T-helper 22 cell (primary cell): ENCODE data around the gene LIG3.
A peak's percentile ranks its signal among the peaks of the same experiment; 100 is the strongest.
"Not testable (repeated sequence)": the region's sequence is repeated elsewhere in the genome, so short reads cannot be mapped to it uniquely, and the experiment has no call there.

Experiments
- DNase-seq: peaks from one replicate; pipeline ENCODE4 v3.0.0-alpha.2; 2020; ENCODE audit warnings: low read depth

Gene LIG3

DNA sequence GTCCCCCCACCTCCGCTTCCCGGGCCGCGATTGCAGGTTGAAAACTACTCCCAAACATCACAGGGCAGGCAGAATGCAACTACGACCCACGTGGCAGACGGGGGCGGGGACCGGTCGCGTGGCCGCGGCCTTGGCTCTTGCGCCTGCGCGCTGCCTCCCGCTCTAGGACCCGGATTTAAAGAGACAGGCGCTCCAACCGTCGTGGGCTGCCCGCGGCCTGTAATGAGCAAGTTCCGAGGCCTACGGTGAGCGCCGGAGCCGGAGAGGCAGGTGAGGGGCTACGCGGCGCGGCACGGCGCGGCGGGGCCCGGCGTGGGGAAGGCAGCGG is at the start of gene LIG3:
LIG3 (plus strand) TSS at position 160 of the 328 bp plus-strand sequence. CDS start 2,494 bp downstream, outside the sequence.
- DNase-seq = peak; percentile 86

DNA sequence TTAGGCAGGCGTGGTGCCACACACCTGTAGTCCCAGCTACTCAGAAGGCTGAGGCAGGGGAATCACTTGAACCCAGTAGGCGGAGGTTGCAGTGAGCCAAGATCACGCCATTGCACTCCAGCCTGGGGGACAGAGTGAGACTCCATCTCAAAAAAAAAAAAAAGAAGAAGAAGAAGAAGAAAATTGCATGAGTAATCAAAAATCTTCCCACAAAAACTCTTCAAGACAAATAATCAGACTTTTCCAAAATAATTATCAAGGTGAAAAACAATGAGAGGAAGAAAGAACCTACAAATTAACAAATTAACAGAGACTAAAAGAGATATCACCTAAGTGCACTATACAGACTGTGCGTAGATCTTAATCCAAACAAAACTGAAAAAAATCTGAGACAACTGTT is 29.5 kb upstream of the LIG3 start:
- DNase-seq = not testable (repeated sequence)

DNA sequence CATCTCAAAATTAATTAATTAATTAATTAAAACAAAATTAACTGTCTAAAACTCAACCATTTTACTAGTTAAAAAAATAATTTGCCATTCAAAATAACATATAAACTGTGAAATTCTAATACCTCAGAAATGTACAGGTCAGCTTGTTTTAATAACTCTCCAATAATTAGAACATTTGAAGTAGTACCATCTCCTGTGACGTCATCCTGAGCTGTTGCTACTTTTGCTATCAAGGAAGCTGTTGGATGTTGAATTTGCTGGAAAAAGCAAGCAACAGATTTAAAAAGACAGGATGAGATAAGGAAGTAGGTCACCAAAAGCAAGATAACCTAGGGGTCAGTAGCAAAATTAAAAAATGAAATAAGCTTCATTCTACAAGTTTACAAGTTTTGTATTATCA is 21.9 kb upstream of the LIG3 start:
- no peak for DNase-seq

DNA sequence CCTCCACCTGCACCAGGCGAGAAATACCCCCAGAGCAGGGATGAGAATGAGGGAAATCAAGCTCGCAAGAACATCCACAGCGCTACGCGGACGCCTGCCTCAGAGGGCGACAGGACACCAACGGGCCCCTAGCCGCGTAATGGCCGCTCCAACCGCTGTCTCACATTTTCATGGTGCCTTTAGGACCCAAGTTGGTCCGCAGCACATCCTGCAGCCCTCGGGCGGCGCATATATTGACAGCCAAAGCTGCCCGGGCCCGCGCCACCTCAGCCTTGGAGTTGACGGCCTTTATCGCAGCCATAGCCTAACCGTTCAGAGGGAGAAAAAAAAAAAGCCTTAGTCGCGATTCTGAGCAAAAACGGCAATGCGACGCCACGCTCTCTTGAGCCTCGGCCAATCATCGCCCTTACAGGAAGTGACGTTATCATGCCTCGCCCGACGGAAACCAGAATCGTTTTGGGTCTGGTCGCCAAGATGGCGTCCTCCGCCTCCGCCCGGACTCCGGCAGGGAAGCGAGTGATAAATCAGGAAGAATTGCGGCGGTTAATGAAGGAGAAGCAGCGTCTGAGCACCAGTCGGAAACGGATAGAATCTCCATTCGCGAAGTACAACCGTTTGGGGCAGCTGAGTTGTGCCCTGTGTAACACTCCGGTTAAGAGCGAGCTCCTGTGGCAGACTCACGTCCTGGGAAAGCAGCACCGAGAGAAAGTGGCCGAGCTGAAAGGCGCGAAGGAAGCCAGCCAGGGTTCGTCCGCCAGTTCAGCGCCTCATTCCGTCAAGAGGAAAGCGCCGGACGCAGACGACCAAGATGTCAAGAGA is 19.0 kb upstream of the LIG3 start, which contains the start of the genes CCT6B and ZNF830:
CCT6B (minus strand) TSS at position 368 of the 819 bp plus-strand sequence; CDS start at position 301, 67 bp downstream.
ZNF830 (plus strand) TSS at position 448 of the 819 bp plus-strand sequence; CDS start at position 475, 27 bp downstream.
- peak; percentile 84 for DNase-seq

DNA sequence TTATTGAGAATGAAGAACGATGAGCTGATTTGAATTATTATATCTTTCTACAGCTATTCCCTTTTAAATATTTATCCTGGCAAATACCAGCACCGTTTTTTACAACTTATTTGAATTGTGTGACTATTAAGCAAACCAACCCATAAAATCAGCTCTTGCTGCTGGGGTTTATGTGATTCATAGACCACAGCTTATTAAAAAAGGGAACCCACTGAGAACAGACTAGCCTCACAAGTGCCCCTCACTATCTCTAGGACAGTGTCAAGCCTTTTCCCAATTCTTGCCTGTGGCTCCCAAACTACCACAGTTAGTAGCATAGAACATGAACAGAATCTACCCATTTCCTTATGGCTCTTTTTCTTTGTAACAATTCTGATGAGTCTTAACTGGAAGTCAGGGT is 6.1 kb upstream of the LIG3 start:
- no peak for DNase-seq

DNA sequence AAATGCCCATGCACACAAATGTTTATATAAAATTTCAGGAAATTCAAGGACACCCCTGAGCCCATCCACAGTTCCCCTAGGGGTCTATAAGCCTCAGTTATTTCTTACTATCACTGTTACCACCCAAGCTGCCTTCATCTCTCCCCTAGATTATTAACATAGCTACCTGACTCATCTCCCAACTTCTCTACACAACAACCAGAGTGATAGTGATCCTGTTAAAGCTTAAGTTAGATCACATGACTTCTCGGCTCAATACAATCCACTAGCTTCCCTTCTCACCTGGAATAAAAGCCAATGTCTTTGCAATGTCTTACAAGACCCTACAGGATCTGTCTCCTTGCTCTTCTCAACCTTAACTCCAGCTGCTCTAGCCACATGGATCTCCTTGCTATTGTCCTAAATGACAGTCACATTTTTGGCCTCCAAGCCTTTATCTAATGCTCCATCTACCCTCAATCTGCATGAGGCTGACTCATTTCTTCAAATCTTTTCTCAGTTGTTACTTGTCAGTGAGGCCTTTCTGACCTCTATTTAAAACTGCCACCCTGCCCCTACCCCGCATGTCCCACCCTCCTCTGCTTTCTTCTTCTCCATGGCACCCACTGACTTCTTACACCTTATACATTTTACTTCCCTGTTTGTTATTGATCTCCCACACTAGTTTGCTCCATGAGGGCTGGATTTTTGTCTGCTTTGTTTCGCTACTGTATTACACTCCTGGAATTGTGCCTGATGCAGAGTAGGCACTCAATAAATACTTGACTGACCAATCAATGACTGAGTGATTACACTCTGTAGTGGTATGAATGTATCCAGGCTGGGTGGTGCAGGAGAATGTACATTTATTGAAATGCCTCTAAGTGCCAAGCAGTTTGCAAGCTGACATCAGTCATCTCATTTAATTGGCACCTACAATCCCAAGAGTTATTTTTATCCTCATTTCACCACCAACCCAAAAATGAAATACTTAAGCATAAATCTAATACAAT is 5.2 kb upstream of the LIG3 start:
- DNase-seq = no peak

DNA sequence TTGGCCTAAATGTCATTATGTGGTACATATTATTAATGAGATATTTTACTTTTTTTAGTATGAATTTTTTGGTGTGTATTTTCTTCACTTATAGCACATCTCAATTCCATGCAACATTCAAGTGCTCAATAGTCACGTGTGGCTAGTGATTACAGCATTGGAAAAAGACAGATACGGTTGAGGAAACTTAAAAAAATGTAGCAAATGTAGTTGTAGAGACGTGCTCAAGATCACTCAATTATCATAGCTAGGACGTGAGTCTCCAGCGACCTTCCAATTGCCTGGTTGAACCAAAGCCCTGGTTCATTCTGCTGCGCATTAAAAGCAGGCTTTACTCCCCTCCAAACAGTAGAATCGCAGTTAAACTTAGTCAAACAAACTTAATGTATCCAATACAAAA is 1.2 kb upstream of the LIG3 start:
- DNase-seq = no peak

DNA sequence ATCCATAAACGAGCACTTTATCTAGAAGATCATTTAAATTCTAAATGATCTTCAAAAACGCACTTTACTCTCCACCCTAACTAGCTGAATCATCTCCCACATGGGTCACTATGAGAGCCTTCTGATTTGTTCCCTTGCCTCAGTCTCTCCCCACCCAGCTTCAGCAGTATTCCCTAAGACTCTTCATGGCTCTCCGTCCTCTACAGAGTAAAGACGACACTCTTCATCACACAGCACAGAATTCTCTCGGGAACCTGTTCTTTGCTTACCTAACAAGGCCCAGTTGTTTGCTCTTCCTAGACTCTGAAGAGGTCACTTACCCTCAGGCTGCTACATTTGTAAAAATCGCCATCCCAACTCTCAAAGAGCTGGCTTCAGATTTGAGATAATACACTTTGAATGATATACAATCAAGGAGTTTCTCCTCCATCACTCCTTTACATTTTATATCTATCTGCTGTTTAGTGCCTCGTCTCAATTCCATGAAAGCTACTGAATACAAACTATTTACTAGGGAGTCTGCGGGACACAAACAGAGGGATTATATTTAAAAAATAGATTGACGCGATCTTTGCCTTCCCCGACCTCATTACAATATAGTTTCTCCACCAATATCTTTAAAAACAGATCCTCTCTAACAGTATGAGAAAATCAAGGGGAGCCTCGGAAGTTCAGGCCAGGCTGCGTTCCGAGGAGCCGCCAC is 511 bp upstream of the LIG3 start:
- DNase-seq = no peak

DNA sequence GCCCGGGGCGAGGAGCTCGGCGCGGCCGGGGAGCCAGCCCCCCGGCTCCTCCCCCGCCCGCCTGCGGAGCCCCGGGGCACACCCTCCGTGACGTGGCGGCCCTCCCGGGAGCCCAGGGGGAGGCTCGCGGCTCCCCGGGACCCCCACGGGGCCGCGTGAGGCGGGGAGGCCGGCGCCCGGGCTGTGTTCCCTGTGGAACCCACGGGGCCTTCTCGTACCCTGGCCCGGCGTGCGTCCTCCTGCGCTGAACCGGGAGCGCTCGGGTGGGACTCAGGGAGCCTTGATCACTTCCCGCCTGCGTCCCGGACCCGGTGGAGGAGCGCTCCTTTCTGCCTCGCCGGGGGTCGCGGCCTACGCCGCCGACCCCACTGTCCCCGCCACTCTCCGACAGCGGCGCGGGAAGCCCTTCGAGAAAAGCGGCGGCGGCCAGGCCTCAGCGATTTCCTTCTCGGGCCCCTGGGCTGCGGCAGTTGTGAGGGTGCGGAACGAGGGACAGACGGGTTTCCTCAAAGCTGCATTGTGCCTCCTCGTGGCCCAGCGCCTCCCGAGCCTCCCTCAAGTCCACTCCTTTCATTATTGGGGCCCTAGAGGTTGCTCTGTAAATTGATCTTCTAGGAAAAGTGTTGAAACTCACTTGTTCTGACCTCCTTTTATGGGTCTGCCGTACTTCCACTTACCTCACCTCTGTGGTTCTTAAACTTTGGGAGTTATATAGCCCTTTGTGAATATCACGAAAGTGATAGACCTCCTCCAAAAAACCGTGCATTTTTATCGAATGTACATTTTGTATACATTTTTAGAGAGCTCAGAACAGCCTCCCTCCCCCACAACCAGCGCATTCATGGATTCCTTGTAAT is 597 bp downstream of the LIG3 start:
- DNase-seq = peak; percentile 66

DNA sequence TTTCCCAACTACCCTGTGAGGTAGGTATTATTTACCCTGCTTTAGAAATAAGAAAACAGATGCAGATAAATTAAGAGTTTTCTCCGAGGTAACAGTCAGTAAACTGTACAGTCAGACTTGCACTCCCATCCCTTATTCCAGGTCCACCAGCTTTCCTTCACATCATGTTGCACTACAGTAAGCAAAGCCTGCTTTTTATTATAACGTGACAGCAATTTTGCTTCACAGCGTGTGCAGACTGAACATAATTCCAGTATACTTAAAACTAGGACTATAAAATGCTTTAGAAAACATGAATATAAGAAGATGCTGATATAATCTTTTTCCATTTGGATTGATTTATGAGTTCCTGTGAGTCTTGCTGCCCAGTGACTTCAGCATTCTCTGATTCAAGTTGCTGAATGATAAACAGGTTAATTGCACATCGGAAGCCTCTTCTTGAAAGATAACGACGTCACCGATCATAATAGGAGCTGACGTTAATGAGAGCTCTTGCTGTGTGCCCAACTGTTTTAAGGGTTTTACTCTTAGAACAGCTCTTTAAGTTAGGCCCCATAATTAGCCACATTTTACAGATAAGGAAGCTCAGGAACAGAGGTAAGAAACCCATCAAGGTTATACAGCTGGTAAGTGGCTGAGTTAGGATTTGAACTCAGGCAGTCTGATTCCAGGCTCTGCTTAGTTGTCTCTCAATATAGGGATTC is 1.4 kb downstream of the LIG3 start:
- DNase-seq = no peak

DNA sequence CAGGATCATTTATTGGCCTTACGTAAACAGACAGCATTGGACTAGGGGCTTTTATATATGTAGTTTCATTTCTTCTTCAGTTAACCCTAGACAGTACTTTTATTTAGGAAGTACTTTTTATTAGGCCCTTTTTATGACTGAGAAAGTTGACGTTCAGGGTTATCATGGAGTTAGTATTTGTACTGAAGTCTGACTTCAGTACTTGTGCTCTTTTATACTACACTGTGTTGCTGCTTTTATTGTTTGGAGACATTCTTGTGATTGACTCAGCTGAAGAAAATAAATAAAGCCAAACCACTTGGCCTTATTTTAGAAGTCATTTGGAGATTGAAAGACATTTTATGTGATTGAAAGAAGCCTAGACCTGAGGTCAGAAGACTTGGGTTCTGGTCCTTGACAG is 6.9 kb downstream of the LIG3 start:
- no peak for DNase-seq

DNA sequence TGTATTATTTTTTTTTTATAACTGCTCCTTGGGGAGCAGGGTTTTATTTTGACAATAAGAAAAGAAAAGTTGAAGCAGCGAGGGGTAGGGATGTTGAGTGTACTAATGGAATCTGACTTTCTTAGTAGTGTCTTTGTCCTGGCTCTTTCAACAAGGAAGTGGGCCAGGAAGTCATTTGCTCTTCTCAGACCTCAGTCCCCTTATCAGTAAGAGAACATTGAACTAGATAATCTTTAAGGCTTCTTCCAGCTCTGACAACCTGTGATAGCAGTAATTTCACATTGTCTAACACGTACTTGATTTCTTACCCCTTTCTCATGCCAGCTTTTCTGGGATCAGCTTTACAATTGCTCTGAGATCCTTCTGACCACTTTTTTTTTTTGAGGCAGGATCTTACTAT is 8.3 kb downstream of the LIG3 start:
- no peak for DNase-seq

DNA sequence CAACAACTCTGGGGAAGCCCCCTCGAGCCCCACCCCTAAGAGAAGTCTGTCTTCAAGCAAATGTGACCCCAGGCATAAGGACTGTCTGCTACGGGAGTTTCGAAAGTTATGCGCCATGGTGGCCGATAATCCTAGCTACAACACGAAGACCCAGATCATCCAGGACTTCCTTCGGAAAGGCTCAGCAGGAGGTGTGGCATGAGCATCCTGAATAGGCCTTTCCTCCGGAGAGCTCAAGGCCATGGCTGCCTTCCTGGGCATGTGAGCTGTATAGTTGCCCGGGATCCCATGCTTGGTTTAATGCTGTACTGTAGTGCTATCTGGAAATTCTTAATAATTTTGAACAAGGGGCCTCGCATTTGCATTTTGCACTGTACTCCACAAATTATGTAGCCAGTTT is 9.2 kb downstream of the LIG3 start:
- DNase-seq = no peak

DNA sequence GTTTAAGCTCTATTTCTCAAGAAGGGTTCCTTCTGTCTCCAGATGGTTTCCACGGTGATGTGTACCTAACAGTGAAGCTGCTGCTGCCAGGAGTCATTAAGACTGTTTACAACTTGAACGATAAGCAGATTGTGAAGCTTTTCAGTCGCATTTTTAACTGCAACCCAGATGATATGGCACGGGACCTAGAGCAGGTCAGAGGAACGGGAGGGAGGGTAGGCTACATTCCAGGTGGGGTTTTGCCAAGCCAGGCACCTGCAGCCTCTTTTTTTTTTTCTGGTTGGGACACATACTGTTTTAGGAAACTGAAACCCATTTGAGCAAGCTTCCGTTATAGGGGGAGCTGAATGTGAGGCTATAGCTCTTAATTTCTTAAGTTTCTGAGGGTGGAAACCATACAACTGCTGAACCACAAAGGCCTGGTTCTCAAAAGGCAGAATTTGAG is 10.6 kb downstream of the LIG3 start:
- no peak for DNase-seq

DNA sequence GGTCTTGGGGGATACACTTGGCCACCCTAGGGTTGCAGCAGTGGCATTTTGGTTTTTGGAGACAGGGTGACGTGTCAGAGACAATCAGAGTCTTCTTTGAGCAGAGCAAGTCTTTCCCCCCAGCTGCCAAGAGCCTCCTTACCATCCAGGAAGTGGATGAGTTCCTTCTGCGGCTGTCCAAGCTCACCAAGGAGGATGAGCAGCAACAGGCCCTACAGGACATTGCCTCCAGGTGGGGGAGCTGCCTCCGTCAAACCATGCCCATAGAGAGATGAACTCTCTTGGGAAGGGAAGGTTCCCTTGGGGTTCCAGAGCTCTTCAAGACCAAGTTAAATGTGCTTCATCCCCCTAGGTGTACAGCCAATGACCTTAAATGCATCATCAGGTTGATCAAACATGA is 11.3 kb downstream of the LIG3 start:
- no peak for DNase-seq

DNA sequence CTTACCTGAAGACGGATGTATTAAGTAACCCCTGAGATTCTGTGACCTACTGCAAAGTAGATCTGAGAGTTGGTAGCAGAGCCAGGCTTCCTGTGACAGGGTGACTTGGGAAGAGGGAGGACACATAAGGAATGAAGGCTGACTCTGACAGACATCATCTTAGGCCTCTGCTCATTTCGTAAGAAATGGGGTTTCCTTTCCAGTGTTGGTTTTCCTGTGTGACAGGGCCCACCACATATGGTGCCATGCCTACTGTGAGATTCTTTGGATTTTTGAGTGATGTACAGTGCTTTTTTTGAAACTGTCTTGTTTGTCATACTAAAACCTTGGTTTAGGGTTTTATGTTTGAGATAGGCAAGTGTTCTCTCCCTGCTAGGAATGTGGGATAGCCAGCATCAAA is 12.7 kb downstream of the LIG3 start:
- DNase-seq = no peak

DNA sequence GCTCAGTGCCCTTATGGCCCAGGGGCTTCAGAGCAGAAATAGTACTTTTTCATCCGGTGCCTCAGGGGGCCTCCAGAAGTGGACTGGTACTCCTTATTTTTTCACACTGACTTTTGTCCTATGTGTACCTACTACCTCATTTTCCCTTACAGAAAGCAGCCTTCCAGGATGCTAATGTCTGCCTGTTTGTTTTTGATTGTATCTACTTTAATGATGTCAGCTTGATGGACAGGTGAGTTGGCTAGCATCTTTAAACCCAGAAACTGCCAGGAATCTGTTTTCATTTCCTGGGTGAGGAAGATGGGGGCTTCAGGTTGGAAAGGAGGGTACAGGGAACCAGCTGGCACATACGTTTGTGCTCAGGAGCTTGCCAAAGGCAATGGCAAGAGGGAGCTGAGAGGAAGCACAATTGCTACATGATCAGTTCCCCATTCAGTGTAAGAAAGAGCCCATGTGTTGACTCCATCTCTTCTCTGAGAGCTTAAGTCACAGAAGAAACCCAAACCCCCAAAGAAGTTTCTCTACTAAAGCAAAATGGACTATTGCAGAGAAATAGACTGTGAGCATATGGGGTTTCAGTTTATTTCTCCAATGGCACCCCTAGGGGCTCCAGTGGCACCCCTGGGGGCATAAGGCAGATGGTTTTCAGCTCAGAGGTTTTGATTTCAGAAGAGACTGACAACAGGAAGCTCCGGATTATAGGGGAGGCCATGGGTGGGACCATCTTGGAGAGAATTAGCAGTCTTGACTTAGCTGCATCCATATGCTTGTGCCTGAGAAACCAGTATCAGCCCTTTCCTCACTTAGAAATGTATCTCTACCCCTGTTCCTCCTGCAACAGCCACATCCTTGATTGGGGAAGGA is 16.3 kb downstream of the LIG3 start:
- no peak for DNase-seq

DNA sequence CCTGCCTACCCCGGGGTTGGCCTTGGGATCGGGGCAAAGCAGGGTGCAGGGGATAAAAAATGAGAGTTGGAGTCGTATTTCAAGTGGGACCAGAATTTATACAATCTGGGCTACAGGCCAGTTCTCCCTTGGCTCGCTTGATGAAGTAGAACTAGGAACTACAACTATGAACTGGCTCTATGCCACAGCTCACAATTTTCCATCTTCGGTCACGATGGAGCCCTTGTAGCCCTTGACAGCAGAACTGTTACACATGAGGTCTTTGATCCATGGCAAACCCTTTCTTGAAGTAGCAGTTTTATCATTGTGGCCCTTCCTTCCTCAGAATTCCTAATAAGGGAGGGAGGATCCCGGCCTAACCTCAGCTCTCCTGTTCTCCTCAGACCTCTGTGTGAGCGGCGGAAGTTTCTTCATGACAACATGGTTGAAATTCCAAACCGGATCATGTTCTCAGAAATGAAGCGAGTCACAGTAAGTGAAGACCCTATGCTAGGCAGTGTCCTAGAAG is 17.1 kb downstream of the LIG3 start:
- DNase-seq = no peak

DNA sequence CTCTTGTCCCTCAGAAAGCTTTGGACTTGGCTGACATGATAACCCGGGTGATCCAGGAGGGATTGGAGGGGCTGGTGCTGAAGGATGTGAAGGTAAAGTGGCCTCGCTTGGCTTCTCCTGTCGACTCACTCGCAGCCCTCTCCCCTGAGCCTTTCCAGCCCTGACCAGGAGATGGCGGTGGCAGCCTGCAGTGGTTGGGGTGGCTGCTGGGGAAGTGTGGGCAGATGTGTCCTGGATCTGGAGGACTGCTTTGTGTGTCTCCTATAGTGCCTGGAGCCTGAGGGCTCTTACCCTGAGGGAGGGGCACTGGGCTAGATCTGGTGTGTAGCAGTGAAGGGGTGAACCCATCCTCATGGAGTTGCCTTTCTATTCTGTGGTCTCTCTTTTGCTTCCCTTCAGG is 17.9 kb downstream of the LIG3 start:
- DNase-seq = peak; percentile 49
